Adrenal gland (tissue), 5 donors: ENCODE data around the gene GALNT1.

Source experiments
- POLR2A ChIP-seq, 2 donors: fragments of 450-650 bp; IDR thresholded peaks; one replicate each; pipeline ENCODE4 v1.6.1; 2017; ENCODE audit warnings: antibody characterized with exemption in 2 of 2, mild to moderate bottlenecking in 2 of 2, moderate library complexity in 1 of 2
- TF ChIP-seq, protein P1 (sequence below), 6 experiments: fragments of 450-650 bp in 4 of 6; fragments of 200-600 bp in 2 of 6; sonication (generic) in 1 of 6; IDR thresholded peaks; 1 replicate in 5 of 6; 2 replicates in 1 of 6; pipeline versions ENCODE4 v1.5.1 to v1.8.0; 2016 to 2021; ENCODE audit warnings: antibody characterized with exemption in 6 of 6, mild to moderate bottlenecking in 2 of 6, moderate library complexity in 1 of 6
- donor health status: DM: no; HTN: no; CAD: no.

GRCh38 chr18:35592298-35592697, 10.8 kb downstream of the GALNT1 start:
- TF ChIP-seq, protein P1, sequence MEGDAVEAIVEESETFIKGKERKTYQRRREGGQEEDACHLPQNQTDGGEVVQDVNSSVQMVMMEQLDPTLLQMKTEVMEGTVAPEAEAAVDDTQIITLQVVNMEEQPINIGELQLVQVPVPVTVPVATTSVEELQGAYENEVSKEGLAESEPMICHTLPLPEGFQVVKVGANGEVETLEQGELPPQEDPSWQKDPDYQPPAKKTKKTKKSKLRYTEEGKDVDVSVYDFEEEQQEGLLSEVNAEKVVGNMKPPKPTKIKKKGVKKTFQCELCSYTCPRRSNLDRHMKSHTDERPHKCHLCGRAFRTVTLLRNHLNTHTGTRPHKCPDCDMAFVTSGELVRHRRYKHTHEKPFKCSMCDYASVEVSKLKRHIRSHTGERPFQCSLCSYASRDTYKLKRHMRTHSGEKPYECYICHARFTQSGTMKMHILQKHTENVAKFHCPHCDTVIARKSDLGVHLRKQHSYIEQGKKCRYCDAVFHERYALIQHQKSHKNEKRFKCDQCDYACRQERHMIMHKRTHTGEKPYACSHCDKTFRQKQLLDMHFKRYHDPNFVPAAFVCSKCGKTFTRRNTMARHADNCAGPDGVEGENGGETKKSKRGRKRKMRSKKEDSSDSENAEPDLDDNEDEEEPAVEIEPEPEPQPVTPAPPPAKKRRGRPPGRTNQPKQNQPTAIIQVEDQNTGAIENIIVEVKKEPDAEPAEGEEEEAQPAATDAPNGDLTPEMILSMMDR (IDR thresholded peaks at IDR 0.05): no peak
- no peak for TF ChIP-seq POLR2A (IDR thresholded peaks at IDR 0.05)
